PC-3 (cell line): Measurements from ENCODE around the gene BBLN.

Experiments
- EZH2 ChIP-seq: fragments of 300-600 bp; sonication (generic); IDR thresholded peaks from one replicate; pipeline ENCODE4 v1.6.1; 2017; ENCODE audit warnings: antibody characterized with exemption, mild to moderate bottlenecking, low read length; ENCODE audit not compliant: unreplicated experiment
- TF ChIP-seq, protein P1 (sequence below): fragments of 300-600 bp; sonication (generic); conservative IDR thresholded peaks from 2 replicates; pipeline ENCODE4 v1.5.1; 2017; ENCODE audit warnings: antibody characterized with exemption, low read depth, mild to moderate bottlenecking, low read length

DNA sequence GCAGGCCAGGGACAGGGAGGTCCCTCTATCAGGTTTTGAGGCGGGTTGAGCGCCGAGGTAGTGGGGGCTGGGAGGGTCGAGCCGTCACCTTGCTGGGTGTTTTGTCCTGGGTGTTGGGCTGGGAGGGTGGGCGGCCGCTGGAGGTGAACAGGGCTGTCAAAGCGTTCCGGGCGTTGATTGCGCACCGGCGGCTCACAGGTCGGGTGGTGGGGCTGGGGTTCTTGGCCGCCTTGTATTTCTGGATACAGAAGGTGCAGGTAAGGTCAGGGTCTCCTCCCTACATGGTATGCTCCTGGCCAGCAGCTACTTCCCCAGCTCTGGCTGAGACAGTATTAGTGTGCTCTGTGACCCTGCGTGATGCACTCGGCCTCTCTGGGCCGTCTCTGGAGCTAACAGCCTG, 6.1 kb downstream of the BBLN start:
- TF ChIP-seq, protein P1, sequence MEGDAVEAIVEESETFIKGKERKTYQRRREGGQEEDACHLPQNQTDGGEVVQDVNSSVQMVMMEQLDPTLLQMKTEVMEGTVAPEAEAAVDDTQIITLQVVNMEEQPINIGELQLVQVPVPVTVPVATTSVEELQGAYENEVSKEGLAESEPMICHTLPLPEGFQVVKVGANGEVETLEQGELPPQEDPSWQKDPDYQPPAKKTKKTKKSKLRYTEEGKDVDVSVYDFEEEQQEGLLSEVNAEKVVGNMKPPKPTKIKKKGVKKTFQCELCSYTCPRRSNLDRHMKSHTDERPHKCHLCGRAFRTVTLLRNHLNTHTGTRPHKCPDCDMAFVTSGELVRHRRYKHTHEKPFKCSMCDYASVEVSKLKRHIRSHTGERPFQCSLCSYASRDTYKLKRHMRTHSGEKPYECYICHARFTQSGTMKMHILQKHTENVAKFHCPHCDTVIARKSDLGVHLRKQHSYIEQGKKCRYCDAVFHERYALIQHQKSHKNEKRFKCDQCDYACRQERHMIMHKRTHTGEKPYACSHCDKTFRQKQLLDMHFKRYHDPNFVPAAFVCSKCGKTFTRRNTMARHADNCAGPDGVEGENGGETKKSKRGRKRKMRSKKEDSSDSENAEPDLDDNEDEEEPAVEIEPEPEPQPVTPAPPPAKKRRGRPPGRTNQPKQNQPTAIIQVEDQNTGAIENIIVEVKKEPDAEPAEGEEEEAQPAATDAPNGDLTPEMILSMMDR, result no peak
- TF ChIP-seq EZH2, result no peak
